ENCODE data around the gene USP35. TPM values are rescaled to one million over a fixed set of nuclear protein-coding genes. Genes with fewer than 3 reads are reported as not detected.

The USP35 gene
- 15.5 TPM for total RNA-seq

GRCh38 chr11:78188286-78189173 is at the start of gene USP35, which contains the start of gene KCTD21:
TSS of gene USP35 (plus strand) at chr11:78188919. CDS start at chr11:78196246, 7,327 bp downstream.
TSS of gene KCTD21 (minus strand) at chr11:78188626. CDS start at chr11:78174554, 14,072 bp downstream.

DNA sequence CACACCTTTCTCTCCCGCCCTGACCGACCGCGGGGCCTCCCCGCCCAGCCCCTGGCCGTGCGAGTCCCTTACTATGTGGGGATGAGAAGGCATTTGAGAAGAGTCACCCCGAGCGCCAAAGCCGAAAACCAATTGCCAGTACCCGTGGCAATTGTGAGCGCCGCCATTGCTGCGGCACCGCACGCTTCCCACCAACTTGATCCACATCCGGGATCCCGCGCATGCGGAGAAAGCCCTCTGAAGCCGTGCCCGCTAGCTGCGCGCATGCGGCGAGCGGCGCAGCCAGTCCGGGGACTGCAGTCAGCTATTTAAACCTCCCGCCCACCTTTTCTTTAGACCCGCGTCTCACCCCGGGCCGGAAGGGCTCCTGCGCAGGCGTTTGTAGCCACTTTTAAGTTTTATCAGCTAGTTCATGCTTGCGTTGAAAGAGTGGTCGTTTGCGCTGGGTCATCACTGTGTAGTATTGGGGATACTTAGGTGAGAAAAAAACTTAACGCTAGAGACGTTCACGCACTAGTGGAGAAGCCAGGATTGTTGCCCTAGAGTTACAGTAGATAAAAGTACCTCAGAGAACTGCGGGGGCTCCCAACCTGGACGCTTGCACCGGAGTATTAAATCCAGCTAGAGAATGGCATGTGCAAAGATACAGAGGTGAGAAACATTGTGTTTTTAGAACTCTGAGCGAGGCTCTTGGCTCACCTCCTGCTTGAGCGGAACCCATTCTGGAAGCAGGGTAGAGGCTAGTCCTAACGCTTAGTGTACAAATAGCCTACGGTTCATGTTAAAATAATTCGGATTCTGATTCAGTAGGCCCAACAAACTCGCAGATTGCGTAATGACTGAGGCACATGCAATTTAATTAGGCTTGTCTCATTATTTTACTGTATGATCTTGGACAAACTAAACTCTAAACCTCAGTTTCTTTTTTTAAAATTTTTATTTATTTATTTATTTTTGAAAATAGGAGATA is 49.0 kb upstream of the USP35 start, which contains the start of gene ALG8:
TSS of gene ALG8 (minus strand) at position 205 of the 970 bp plus-strand sequence. CDS start at position 167, 38 bp downstream.

Other genes starting within 250 kb of the USP35 start
- gene INTS4, start 194.3 kb upstream of the USP35 start, total RNA-seq = 48.4 TPM
- gene KCTD14, start 165.6 kb upstream of the USP35 start, total RNA-seq = 1.8 TPM
- not detected for gene THRSP, start 125.1 kb upstream of the USP35 start, total RNA-seq
- 147 TPM for gene NDUFC2, start 109.1 kb upstream of the USP35 start, total RNA-seq
- gene ALG8, start 49.3 kb upstream of the USP35 start, total RNA-seq = 42.0 TPM
- gene KCTD21, start 293 bp upstream of the USP35 start, total RNA-seq = 8.3 TPM
- 23.1 TPM for gene GAB2, start 228.9 kb downstream of the USP35 start, total RNA-seq